ENCODE measurements around the gene CDCA4.

CDCA4 gene

DNA sequence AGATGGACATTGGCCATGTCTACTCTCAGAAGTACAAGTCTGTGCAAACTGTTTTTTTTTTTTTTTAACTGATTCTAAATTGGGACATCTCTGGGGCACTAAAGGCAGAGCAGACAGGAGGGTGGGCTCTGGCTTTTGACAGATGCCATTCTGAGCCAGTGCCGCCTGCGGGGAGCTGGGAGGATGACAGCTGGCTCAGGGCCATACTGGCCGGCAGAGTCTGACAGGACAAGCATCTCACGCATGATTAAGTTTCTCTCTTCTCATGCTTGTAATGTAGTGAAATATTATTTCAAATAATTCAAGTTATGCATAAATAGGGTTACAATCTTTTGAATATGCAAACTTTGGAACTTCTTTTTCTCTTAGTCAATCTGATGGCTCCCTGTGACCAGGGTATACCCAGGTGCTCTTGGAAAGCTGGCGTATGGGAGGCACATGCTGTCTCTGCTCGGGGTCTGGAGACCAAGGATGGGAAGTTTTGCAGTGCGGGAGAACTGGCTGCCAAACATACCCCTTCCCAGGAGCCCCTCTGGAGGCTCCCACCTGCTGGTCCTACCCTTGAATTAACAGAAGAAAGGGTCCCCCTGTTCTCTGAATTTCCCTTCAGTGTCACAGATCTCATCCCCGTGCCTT lies 7.6 kb downstream of the CDCA4 start:
- DNase-seq (ENCODE audit: low spot score): no peak

DNA sequence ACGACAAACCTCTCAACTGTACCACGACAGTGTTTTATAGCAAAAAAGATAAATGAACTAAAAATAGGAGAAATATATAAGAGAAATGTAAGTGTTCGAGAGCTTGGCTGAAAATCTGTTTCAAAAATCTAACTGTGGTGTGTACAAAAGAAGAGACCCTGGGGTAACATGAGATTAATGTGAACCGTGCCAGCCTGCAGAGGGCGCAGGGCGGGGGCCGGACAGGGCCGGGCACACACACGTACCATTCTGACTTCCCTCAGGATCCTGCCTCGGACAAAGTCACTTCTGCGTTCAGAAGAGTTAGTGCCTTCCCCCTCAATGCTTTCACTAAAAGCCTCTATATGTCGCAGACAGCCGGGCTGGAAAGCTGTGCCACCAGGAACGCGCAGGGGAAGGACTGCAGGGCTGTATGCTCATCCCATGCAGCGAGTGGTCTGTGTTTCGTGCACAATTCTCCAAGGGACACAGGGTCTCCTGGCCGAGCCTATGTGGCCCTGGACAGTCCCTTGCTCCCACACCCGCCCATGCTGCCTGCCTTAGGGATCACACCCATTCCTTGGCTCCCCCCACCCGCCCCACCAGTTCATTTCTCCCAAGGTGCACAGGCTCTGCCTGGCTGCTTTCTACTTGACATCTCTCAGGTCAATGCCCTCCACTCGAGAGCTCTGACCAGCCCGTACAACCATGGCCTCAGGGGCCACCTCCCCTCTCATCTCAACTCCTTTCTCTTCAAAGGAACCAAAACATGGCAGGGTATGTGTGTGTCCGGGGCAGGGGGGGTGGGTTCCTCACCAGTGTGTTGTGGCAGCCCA lies 8.5 kb downstream of the CDCA4 start:
- no peak for DNase-seq (ENCODE audit: low spot score)

DNA sequence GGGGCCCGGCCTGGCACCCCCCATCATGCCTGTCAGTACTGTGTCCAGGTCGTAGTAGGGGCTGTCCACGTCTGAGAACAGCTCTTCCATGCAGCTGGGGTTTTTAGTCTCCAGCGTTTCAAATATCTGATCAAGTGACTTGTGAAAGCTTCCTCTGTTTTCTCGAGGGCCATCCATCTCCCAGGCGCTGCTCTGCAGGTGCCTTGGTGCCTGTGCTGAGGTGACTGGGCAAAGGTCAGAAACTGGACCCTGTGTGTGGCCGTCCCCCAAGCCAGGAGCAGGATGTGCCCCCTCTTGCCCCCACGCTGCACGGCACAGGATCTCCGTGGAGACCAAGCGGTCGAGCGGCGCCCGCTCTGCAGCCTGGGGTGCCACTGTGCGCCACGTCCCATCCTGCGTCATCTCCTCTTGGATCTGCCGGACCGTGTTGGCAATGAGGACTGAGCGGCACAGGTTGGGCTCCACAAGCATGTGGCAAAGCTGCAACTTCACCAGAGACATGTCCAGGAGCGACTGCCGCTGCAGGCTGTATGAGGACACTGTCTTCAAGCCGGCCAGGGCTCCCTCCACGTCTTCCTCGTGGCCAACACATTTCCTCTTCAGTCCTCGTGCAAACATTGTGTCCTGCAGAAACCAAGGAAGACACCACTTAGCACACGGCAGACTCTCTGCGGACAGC lies 9.4 kb downstream of the CDCA4 start:
- DNase-seq (ENCODE audit: low spot score): no peak

DNA sequence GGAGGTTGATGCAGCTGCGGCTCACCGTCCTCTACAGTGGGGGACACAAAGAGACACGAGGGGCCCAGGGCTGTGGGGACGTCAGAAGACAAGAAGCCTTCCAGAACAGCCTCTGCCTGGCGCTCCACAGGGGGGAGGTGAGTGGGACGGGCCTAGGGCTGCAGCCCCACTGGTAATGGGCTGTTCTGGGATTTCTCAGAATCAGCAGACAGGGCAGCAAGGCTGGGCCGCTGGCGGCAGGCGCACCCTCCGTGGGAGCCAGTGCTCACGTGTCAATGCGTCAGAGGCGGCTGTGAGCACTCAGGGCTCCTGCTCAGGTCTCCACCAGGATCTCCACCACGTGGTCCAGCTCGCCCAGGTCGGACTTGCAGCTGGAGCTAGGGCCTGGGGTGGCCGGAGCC lies 10.0 kb downstream of the CDCA4 start:
- DNase-seq (ENCODE audit: low spot score): no peak

DNA sequence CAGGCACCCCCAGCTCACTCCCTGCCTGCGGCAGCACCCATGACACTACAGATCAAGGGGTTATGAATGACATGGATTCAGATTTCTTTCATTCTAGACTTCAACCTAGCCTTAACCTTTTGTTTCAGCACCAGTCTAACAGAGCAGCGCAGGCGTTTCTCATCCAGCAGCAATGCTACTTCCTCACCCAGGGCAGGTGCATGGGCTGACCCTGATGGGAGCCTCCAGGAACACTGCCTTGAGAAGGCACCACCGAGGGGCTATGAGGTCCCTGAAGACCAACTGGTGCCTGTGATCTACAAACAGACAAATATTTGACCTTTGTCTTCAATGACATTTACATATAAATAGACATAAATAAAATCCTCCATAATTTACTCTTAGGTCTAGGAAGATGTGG lies 10.8 kb downstream of the CDCA4 start:
- DNase-seq (ENCODE audit: low spot score): no peak

DNA sequence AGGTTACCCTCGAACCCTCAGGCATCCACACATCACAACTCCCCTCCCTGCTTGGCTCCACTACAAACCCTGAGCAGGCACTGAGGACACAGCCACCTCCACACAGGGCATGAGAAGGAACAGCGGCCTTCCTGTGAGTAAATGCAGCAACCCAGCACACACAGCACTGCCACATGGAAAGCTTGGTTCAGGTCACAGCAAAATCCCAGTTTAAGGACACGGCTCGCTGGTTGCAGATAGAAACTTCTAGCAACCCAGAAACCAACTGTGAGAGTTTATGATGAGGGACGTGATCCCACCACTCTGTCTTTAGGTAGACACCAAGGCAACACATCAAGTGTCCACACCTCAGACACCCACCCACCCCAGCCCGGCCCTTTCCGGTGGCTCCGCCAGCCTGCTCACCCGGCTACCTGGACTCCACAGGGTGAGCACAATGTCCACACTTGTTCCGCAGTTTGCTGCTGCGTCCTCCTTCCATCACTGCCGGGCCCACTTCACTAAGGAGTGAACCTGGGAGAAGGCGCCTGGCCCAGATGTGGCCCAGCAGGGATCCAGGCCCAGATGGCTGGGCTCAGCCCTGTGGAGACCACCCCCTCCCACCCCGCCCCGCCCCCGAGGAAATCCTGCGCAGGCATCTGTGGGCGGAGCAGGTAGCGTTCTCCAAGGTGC lies 13.2 kb downstream of the CDCA4 start:
- DNase-seq (ENCODE audit: low spot score): no peak

DNA sequence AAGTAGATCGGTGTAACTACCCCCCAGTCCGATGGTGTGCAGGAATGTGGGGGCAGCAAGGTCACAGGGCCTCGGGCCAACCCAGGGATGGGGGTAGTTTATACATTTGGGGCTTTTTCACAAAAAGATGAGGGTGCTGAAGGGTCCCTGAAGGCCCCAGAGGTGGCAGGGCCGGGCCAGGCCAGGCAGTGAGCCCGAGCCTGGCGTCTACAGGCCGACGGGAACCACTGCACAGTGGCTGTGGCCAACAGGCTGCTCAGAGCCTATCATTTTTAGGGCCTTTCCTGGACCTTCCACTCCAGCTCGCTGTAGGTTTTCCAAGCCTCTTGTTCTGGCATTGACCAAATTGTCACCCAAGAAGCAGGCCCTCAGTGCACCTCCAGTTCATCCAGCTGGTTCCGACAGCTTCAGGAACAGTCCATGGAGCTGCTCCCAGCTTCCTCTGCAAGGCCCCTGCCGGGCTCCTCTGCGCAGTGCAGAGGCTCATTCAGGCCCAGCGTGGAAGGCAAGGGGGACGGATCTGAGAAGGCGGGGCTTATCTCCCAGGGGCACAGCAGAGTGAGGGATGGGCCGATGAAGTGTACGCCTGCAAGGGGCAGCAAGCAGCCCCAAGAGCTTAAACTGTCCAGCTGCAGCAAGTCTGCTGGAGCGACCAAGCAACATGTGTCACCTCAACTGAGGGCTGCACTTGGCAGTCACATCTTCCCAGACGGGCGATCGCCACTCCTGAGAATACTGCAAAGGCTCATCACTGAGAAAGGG lies 13.9 kb downstream of the CDCA4 start:
- no peak for DNase-seq (ENCODE audit: low spot score)

DNA sequence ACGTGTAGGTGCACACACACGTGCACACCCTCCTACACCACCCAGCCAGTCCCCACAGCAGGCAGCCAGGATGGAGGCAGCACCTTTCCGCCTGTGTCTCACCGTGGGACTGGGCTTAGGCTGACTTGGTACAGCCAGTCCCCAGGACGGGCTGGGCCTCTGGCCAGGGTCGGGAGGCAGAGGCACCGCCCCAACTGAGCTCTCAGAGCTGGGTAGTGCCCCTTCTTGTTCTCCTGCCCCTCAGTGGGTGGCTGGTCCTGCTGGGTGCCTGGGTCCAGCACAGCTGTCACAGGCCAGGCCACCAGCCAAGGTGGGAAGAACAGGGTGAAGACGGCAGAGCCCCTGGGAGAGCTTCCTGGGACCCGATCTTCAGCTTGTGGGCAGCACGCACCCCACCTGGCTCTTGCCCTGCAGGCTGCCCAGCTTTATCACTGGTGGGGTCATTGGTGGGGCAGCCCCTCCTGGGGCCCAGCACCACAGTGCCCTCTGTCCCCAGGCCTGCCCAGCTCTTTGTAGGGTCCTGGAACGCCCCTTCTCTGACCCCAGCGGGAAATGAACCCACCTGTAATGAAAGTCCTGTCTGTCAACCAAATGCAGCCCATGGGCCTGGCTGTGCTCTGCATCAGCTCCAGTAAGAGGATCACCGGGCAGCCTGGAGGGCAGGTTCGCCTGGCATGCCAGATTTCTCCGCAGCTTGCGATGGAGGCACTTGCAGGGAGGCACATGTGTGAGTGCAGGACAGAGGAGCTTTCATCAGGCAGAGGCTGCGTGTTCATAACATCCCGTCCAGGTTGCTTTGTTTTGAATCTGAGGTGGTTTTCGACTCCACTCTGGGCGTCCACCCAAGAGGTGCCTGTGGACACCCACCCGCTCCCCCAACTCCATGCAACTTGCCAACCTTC lies 14.7 kb downstream of the CDCA4 start:
- DNase-seq (ENCODE audit: low spot score): no peak

DNA sequence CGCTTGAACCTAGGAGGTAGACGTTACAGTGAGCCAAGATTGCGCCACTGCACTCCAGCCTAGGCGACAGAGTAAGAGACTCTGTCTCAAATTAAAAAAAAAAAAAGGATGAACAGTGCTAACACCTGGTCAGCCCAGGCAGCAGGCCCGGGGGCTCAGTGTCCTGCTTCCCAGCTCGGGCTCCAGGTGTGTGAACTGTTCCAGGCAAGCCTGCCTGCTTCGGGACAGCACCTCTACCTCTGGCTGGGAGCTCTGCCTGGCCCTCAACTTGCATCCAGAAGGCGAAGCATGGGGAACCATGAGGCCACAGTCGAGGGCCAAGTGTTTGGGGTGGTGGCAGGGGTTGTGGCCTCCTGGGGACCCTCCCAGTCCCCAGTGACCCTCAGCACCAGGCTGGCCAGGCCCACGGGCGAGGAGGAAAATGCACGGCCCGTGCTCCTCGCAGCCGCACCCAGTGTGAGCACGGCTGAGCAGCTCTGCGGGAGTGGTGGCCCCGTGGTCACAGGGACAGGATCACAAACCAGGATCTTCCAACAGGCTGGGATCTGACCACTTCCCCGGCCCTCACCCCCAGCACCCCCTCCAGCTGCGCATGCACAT lies 15.5 kb downstream of the CDCA4 start:
- no peak for DNase-seq (ENCODE audit: low spot score)

DNA sequence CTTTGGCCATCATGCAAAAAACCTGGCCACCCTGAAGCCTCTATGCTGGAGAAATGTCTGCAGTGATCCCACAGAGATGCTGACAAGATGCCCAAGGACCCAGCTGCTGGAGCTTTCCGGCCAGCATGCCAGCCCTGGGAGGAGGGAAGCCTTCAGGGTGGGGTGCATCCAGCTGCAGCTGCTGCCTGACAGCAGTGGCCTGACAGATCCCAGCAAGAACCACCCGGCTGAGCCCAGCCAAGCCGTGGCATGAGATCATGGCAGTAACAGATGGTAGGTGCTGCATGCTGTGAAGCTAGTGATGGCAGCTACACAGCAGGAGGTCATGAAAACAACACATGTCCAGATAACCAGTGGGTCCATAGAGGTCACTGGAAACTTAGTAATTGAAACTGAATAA lies 21.5 kb downstream of the CDCA4 start:
- DNase-seq (ENCODE audit: low spot score): no peak

DNA sequence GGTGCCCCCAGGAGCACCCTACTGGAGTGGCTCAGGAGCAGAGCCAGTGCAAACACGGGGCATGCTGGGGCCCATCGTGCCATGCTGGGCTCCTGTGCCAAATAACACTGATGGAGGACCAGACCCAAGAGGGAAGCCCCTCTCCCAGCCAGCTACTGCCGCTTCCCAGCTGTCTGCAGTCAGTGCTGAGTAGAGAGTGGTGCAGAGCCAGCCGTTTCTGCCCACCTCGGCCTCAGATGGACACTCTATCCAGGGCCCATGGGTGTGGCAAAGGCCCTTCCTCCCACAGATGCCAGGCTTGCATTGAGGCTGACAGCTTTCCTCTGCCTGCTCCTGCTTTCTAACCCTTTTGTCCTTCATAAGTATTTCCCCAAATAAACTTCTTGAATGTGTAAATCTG lies 22.1 kb downstream of the CDCA4 start:
- DNase-seq (ENCODE audit: low spot score): no peak

DNA sequence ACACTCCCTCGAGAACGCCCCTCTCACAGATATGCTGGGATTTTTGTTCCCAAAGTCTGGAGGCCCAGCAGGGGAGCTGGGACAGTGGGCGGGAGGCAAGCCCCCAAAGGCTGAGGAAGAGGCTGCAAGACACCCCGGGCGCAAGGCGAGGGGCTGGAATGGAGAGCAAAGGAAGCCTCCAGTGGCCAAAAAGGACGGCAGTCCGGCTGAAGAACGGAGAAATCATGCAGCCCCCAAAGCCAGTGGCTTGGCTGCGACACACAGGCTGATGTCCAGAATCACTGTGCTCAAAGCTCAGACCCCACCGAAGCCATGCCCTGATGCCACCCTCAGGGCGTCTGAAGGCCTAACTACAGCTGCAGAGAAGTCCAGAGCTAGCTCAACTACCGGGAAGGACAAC lies 24.4 kb downstream of the CDCA4 start:
- DNase-seq (ENCODE audit: low spot score): no peak

DNA sequence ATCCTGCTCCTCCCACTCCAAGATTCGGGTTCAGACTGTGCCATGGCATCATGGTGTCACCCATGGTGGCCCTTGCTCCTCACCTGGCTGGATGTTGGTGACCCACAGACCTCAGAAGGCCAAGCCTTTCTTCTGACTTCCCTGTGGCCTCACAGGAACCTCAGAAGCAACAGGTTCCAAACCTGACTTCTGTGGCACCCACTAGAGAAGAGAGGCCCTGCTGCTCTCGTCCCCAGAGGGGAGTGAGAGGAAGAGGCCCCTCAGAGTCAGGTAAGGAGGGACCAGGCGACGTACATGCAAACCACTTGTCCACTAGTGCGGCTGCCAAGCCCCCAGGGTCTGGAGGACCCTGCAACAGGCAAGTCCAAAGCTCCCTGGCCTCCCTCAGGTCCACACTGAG lies 24.9 kb downstream of the CDCA4 start:
- no peak for DNase-seq (ENCODE audit: low spot score)

DNA sequence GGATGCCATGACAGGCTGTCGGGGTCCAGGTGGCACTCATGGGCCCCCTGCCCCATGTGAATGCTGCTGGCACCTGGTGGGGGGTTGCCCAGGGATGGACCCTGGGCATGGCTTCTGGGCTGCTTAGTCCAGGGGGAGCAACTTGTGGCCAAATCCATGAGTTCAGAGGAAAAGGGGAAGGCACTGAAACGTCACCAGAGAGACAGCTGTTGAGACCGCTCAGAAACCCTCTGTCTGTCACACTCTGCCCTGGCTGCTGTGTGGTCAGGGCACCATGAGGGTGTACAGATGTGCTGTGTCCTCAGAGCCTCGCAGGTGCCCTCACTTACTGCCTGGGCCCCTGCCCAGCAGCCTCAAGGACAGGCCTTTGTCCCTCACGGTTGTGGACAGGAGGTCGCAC lies 25.9 kb downstream of the CDCA4 start:
- DNase-seq (ENCODE audit: low spot score): no peak

DNA sequence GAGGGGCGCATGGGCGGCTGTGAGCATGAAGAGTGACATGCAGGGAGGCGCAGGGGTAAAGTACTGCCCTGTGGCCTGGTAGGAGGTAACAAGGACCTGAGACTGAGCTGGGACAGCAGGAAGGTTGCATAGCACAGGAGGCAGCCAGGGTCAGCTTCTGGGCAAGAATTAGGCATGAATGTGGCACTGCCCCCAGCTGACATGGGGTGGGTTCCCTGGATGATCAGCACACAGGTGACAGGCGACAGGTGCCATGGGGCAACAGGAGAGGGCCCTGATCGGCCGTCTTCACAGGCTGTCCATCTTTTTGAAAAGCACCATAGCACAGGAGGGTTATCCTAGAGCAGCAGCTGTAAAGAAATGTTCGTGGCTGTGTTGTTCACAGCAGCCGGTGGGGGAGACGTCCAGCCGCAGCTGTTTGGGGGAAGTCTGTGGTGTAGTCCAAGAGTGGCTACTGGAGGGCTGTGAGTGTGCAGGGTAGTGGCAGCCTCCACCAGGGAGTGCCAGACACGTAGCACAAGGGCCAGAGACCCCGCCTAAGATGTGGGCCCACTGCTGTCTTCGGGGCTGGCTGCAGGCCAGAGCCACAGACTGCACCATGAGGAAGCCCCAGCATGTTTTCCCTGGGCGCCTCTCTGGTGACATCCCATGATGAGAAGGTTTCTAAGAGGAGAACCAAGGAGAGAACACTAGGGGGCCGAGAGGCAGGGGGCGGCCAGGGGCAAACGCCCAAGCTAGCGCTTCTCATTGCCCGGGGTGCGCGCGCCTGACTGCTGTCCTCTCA lies 26.9 kb downstream of the CDCA4 start:
- DNase-seq (ENCODE audit: low spot score): no peak

DNA sequence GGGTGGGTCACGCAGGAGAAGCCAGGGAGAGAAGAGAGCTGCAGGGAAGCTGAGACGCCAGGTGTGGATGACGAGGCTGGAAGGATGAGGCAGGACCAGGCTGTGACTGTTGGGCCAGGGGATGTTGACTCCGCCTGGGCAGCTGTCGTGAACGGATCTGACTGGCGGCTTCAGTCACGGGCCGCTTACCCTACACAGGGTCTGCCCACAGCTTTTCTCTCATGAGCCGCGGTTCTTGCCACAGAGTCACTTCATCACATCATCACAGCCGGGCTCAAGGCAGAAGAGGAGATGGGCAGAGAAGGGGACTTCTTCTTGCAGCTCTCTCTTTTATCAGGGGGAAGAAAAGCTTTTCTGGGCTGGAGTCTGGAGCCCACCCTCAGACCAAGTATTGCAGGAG lies 27.6 kb downstream of the CDCA4 start:
- no peak for DNase-seq (ENCODE audit: low spot score)

DNA sequence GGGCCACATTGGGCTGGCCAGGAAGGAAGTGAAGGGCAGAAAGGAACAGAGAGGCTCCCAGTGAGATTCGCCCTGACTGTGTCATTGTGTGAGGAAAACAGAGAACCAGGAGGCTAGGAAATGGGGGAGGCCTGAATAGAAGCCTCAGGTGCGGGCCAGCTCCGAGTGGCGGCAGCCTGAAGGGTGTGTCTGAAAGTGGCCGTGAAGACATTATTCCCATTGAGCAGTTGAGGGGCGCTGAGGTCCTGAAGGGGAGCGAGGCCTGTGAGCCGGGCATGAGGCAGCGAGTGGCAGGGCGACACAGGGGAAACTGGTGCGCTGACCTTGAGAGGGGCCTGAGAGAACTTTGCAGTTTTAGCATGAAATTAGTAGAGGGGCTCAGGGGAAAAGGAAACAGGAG lies 28.4 kb downstream of the CDCA4 start:
- DNase-seq (ENCODE audit: low spot score): no peak

DNA sequence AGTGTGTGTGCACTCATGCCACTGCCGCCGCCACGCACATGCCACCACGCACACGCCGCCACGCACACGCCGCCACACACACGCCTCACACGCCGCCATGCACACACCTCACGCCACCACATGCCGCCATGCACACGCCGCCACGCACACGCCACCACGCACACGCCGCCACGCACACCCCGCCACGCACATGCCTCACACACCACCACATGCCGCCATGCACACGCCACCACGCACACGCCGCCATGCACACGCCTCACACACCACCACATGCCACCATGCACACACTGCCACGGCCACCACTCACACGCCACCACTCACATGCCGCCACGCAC lies 29.0 kb downstream of the CDCA4 start:
- no peak for DNase-seq (ENCODE audit: low spot score)

DNA sequence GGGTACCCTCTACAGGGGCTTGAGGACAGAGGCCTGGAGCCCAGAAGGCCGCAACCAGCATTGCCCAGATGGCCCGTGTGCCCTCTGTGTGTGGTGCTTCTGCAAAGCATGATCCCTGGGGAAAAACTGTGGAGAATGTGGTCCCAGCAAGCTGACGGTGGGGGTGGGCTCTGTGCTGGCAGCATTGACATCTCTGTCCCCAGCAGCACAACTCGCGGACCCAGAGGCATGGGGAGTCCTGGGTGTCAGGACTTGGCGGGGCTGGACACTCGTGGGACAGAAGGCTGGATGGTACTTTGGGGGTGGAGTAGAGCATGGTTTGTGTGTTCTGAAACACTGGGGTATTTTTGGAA lies 31.0 kb downstream of the CDCA4 start:
- DNase-seq (ENCODE audit: low spot score): no peak
